ENCODE measurements around the gene MAP3K7.

MAP3K7 gene

DNA sequence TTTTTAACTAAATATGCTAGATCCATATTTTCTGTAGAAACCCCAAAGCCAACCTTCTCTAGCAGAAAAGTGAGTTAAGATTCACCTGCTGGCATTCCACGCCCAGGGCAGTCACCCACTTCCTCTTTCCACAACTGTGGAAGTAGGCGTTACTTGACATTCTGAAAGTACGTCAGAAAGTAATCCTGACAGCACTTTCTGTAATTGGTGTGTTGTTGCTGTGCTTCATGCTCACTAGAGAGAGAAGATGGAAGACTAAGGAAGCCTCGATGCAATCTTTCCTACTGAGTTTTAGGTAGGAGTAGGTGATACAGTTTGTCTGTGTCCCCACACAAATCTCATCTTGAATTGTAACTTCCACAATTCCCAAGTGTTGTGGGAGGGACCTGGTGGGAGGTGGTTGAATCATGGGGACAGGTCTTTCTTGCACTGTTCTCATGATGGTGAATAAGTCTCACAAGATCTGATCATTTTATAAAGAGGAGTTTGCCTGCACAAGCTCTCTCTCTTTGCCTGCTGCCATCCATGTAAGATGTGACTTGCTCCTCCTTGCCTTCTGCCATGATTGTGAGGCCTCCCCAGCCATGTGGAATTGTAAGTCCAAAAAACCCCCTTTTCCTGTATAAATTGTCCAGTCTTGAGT is 101.1 kb downstream of the MAP3K7 start:
- no peaks in the 10 kb centered on the region for H3K9me3 ChIP-seq (ENCODE audit: severe bottlenecking)
- H3K36me3 ChIP-seq, result no peaks in the 10 kb centered on the region
- H3K27me3 ChIP-seq (ENCODE audit: insufficient read depth, low read depth, severe bottlenecking), result no peaks in the 10 kb centered on the region
- no peak overlapping the region for H3K4me3 ChIP-seq (ENCODE audit: low read depth, low read length)
- DNase-seq, result no peak
- TF ChIP-seq, protein P1, sequence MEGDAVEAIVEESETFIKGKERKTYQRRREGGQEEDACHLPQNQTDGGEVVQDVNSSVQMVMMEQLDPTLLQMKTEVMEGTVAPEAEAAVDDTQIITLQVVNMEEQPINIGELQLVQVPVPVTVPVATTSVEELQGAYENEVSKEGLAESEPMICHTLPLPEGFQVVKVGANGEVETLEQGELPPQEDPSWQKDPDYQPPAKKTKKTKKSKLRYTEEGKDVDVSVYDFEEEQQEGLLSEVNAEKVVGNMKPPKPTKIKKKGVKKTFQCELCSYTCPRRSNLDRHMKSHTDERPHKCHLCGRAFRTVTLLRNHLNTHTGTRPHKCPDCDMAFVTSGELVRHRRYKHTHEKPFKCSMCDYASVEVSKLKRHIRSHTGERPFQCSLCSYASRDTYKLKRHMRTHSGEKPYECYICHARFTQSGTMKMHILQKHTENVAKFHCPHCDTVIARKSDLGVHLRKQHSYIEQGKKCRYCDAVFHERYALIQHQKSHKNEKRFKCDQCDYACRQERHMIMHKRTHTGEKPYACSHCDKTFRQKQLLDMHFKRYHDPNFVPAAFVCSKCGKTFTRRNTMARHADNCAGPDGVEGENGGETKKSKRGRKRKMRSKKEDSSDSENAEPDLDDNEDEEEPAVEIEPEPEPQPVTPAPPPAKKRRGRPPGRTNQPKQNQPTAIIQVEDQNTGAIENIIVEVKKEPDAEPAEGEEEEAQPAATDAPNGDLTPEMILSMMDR (IDR thresholded peaks at IDR 0.05; ENCODE audit: low read depth, low read length), result no peak
- H3K27ac ChIP-seq, result no peak overlapping the region

DNA sequence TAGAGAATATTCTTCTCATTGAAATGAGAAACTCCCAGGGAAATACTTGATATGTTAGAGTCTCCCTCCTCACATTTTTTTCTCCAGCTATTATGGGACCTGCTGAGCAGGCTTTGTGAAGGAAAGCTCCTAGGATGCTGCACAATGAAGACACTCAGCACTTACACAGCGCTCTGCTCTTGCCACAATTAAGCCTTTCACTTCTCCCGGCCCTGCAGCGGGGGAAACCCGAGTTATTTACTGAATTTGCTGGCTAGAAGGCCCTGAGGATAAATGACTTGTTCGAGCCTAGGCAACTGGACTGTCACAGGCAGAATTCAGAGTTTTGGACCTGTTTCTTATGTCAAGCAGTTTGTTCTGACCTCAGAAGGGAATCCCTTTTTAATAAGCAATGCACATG is 102.0 kb downstream of the MAP3K7 start:
- Histone ChIP-seq H3K27me3 (ENCODE audit: insufficient read depth, low read depth, severe bottlenecking) (no peaks in the 10 kb centered on the region), H3K9me3 (ENCODE audit: severe bottlenecking) (no peaks in the 10 kb centered on the region), H3K4me3 (ENCODE audit: low read depth, low read length) (no peak overlapping the region), H3K27ac (no peak overlapping the region), H3K36me3 (no peaks in the 10 kb centered on the region)
- no peak for DNase-seq
- TF ChIP-seq, protein P1 (IDR thresholded peaks at IDR 0.05; ENCODE audit: low read depth, low read length), result no peak

- no peaks in the 10 kb centered on the region for H3K36me3 ChIP-seq
- TF ChIP-seq, protein P1 (IDR thresholded peaks at IDR 0.05; ENCODE audit: low read depth, low read length), result no peak
- H3K27ac ChIP-seq, result no peak overlapping the region
- no peak overlapping the region for H3K4me3 ChIP-seq (ENCODE audit: low read depth, low read length)
- no peaks in the 10 kb centered on the region for H3K27me3 ChIP-seq (ENCODE audit: insufficient read depth, low read depth, severe bottlenecking)
- H3K9me3 ChIP-seq (ENCODE audit: severe bottlenecking), result no peaks in the 10 kb centered on the region
- no peak for DNase-seq
Measured at GRCh38 chr6:90484385-90484784, 102.5 kb downstream of the MAP3K7 start.

DNA sequence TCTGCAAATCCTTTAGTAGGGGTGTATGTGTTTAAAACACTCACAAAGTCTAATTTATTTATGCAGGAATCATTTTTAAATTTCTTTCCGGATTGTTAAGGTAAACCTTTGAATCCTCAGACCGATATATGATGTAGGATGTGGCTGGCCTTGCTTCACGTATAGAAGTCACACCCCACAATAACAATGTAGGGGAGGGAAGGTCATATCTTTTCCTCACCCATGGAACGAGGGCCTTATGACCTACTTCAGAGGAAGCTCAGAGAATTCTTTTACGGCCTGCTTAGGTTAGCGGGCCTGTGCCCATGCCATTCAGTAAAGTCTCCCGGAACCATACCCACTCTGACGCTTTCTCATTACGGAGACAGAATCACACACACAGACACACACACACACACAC is 102.9 kb downstream of the MAP3K7 start:
- TF ChIP-seq, protein P1 (IDR thresholded peaks at IDR 0.05; ENCODE audit: low read depth, low read length), result no peak
- DNase-seq, result no peak
- H3K27me3 ChIP-seq (ENCODE audit: insufficient read depth, low read depth, severe bottlenecking), result no peaks in the 10 kb centered on the region
- H3K9me3 ChIP-seq (ENCODE audit: severe bottlenecking), result no peaks in the 10 kb centered on the region
- H3K36me3 ChIP-seq, result no peaks in the 10 kb centered on the region
- no peak overlapping the region for H3K4me3 ChIP-seq (ENCODE audit: low read depth, low read length)
- no peak overlapping the region for H3K27ac ChIP-seq

- H3K27me3 ChIP-seq (ENCODE audit: insufficient read depth, low read depth, severe bottlenecking), result no peaks in the 10 kb centered on the region
- TF ChIP-seq, protein P1 (IDR thresholded peaks at IDR 0.05; ENCODE audit: low read depth, low read length), result no peak
Measured at GRCh38 chr6:90483116-90483839, 103.6 kb downstream of the MAP3K7 start.

More at GRCh38 chr6:90483116-90483839, 103.6 kb downstream of the MAP3K7 start:
- DNase-seq, result no peak
- H3K4me3 ChIP-seq (ENCODE audit: low read depth, low read length), result no peak overlapping the region
- no peak overlapping the region for H3K27ac ChIP-seq
- no peaks in the 10 kb centered on the region for H3K9me3 ChIP-seq (ENCODE audit: severe bottlenecking)
- H3K36me3 ChIP-seq, result no peaks in the 10 kb centered on the region

Measured in WERI-Rb-1 (cell line).